ENCODE data around the gene CIITA. TPM values are rescaled to one million over a fixed set of nuclear protein-coding genes. Genes with fewer than 3 reads are reported as not detected.

Gene CIITA
- total RNA-seq, 2 donors from 2014 or later: 11.7 to 16.0 TPM

- Histone ChIP-seq H3K4me1 (replicated peaks) (no peaks in the 10 kb centered on the region), H3K36me3 (no peaks in the 10 kb centered on the region), H3K27me3 (replicated peaks; ENCODE audit: insufficient read depth) (no peaks in the 10 kb centered on the region), H3K27ac (no peak overlapping the region), H3K9me3 (no peaks in the 10 kb centered on the region), H3K4me3 (peak overlapping the region in 1 of 2 donors; percentile 29)
- intact Hi-C loops (cut with DNase I): loop anchor here (5.0 kb wide), 1 partner anchor 51 kb away; no protein-coding TSS in a partner anchor
- no peak for TF ChIP-seq CTCF (IDR thresholded peaks at IDR 0.05)
- no peak for TF ChIP-seq POLR2AphosphoS5 (IDR thresholded peaks at IDR 0.05)
- no peak for TF ChIP-seq POLR2A (IDR thresholded peaks at IDR 0.05)
- DNase-seq (ENCODE audit: low spot score): no peak
- WGBS: 30% methylated on average over 4 of the region's 4 CpGs
Measured at GRCh38 chr16:10878328-10878643, 1.3 kb downstream of the CIITA start.

GRCh38 chr16:10878644-10879501 is 1.9 kb downstream of the CIITA start:
- Histone ChIP-seq H3K36me3 (no peaks in the 10 kb centered on the region), H3K4me3 (peak overlapping the region; percentile 29 to 38), H3K4me1 (replicated peaks) (no peaks in the 10 kb centered on the region), H3K27me3 (replicated peaks; ENCODE audit: insufficient read depth) (no peaks in the 10 kb centered on the region), H3K27ac (peak overlapping the region; percentile 8 to 21), H3K9me3 (no peaks in the 10 kb centered on the region)
- DNase-seq (ENCODE audit: low spot score): no peak
- 2% methylated on average over 45 of the region's 49 CpGs for WGBS
- TF ChIP-seq POLR2A (IDR thresholded peaks at IDR 0.05): no peak
- TF ChIP-seq CTCF (IDR thresholded peaks at IDR 0.05): no peak
- TF ChIP-seq POLR2AphosphoS5 (IDR thresholded peaks at IDR 0.05): no peak
- intact Hi-C loops (cut with DNase I): loop anchor here (5.0 kb wide), 1 partner anchor 52 kb away; no protein-coding TSS in a partner anchor

- WGBS: 55% methylated on average over 21 of the region's 21 CpGs
- Histone ChIP-seq H3K27me3 (replicated peaks; ENCODE audit: insufficient read depth) (no peaks in the 10 kb centered on the region), H3K4me1 (replicated peaks) (no peaks in the 10 kb centered on the region), H3K27ac (peak overlapping the region in 1 of 2 donors; percentile 8), H3K9me3 (no peaks in the 10 kb centered on the region), H3K36me3 (no peaks in the 10 kb centered on the region), H3K4me3 (peak overlapping the region; percentile 29 to 38)
- DNase-seq (ENCODE audit: low spot score): no peak
- TF ChIP-seq POLR2AphosphoS5 (IDR thresholded peaks at IDR 0.05) (no peak), POLR2A (IDR thresholded peaks at IDR 0.05) (no peak), CTCF (IDR thresholded peaks at IDR 0.05) (no peak)
- intact Hi-C loops (cut with DNase I): loop anchor here (5.0 kb wide), 1 partner anchor 53 kb away; no protein-coding TSS in a partner anchor
Measured at GRCh38 chr16:10879681-10880589, 2.9 kb downstream of the CIITA start.

- H3K4me3 ChIP-seq: no peak overlapping the region
- H3K27ac ChIP-seq: no peak overlapping the region
- 83% methylated on average over 10 of the region's 10 CpGs for WGBS
- no peaks in the 10 kb centered on the region for H3K27me3 ChIP-seq (replicated peaks; ENCODE audit: insufficient read depth)
- H3K4me1 ChIP-seq (replicated peaks): no peaks in the 10 kb centered on the region
- no peaks in the 10 kb centered on the region for H3K9me3 ChIP-seq
- H3K36me3 ChIP-seq: no peaks in the 10 kb centered on the region
- TF ChIP-seq POLR2AphosphoS5 (IDR thresholded peaks at IDR 0.05): no peak
- TF ChIP-seq POLR2A (IDR thresholded peaks at IDR 0.05): no peak
- no peak for TF ChIP-seq CTCF (IDR thresholded peaks at IDR 0.05)
- intact Hi-C loops (cut with DNase I): no loop called here
- DNase-seq (ENCODE audit: low spot score): no peak
Measured at GRCh38 chr16:10880594-10881452, 3.8 kb downstream of the CIITA start.
